Cardiac muscle cell (in vitro differentiated cells and primary cell): Measurements from ENCODE around the gene DNAJC6. TPM values are rescaled to one million over a fixed set of nuclear protein-coding genes. Genes with fewer than 3 reads are reported as not detected.

Experiments
- DNase-seq, 2 donors: peaks; one replicate each; pipeline versions ENCODE4 v3.0.0 to v3.0.0-alpha.2; 2010 to 2017; ENCODE audit warnings: low read depth in 1 of 2, low spot score in 1 of 2
- H3K27ac ChIP-seq: fragments of 200-600 bp; sonication (generic); 2 replicates; pipeline ENCODE4 v1.5.1; 2016
- H3K27me3 ChIP-seq: fragments of 200-600 bp; sonication (generic); 2 replicates; pipeline ENCODE4 v1.6.0; 2016; ENCODE audit warnings: control low read depth
- H3K36me3 ChIP-seq: fragments of 200-600 bp; sonication (generic); 2 replicates; pipeline ENCODE4 v1.5.1; 2016; ENCODE audit warnings: control low read depth
- H3K4me1 ChIP-seq: fragments of 200-600 bp; sonication (generic); 2 replicates; pipeline ENCODE4 v1.8.1; 2017; ENCODE audit warnings: low read depth, mild to moderate bottlenecking, mixed run types
- H3K4me3 ChIP-seq: fragments of 200-600 bp; sonication (generic); 2 replicates; pipeline ENCODE4 v1.5.1; 2016; ENCODE audit warnings: mild to moderate bottlenecking
- H3K9me3 ChIP-seq: fragments of 200-600 bp; sonication (generic); 2 replicates; pipeline ENCODE4 v1.5.1; 2017; ENCODE audit warnings: low read depth, mild to moderate bottlenecking, control low read depth
- CTCF ChIP-seq: IDR thresholded peaks from 2 replicates; pipeline ENCODE4 v1.5.1; 2012; ENCODE audit warnings: low read depth, mild to moderate bottlenecking, low read length
- polyA plus RNA-seq: library from polyadenylated mRNA; unstranded; fragments of >200 nt; fragmentation: Nextera tagmentation; extraction: Ambion mirVana; gene quantifications from 2 replicates; pipeline ENCODE4 v1.2.1, GENCODE V29; 2016
- total RNA-seq: library from RNA; depleted of rRNA; stranded (reverse); fragments of >200 nt; gene quantifications from 2 replicates; pipeline ENCODE4 v1.2.3, GENCODE V29; 2016

The DNAJC6 gene
- total and polyA plus RNA-seq, 2 experiments from 2014 or later, result 26.0 to 54.5 TPM

DNA sequence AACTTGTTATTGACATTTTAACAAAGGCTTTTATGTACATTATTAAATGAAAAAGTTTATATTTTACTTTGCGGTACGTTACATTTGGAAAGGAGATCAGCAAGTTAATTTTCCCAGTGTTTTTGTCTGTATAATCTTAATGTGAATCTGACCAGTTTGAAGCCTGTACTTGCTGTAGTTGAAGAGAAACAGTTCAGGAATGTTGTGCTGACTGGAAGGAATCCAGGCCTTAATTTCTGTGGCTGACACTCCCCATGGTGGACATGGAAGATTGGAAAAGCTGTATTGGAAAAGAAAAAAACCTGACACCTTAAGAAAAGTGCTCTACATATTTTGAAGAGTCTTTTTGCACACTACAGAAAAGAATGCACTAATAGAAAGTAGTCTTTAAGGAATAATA, 126.6 kb downstream of the DNAJC6 start:
- no peak for TF ChIP-seq CTCF
- H3K9me3 ChIP-seq, result no peaks in the 10 kb centered on the region
- H3K27ac ChIP-seq, result peak overlapping the region; percentile 84
- H3K27me3 ChIP-seq, result no peaks in the 10 kb centered on the region
- no peaks in the 10 kb centered on the region for H3K36me3 ChIP-seq
- peak; percentile 61 to 78 for DNase-seq
- H3K4me1 ChIP-seq, result peaks cover 15% of the 10 kb centered on the region
- H3K4me3 ChIP-seq, result no peak overlapping the region

- Histone ChIP-seq H3K4me1 (peaks cover 15% of the 10 kb centered on the region), H3K4me3 (no peak overlapping the region), H3K27me3 (no peaks in the 10 kb centered on the region), H3K36me3 (no peaks in the 10 kb centered on the region), H3K9me3 (no peaks in the 10 kb centered on the region), H3K27ac (no peak overlapping the region)
- no peak for DNase-seq
- no peak for TF ChIP-seq CTCF
Measured at GRCh38 chr1:65437616-65438015, 128.3 kb downstream of the DNAJC6 start.

GRCh38 chr1:65440322-65440900, 131.1 kb downstream of the DNAJC6 start:
- H3K36me3 ChIP-seq, result no peaks in the 10 kb centered on the region
- peaks cover 15% of the 10 kb centered on the region for H3K4me1 ChIP-seq
- H3K9me3 ChIP-seq, result no peaks in the 10 kb centered on the region
- H3K27ac ChIP-seq, result no peak overlapping the region
- no peak for DNase-seq
- no peak for TF ChIP-seq CTCF
- no peaks in the 10 kb centered on the region for H3K27me3 ChIP-seq
- H3K4me3 ChIP-seq, result no peak overlapping the region

GRCh38 chr1:65440915-65441314, 131.6 kb downstream of the DNAJC6 start:
- no peak for TF ChIP-seq CTCF
- no peak overlapping the region for H3K27ac ChIP-seq
- H3K4me1 ChIP-seq, result peaks cover 11% of the 10 kb centered on the region
- DNase-seq, result peak in 1 of 2 donors; percentile 49
- no peak overlapping the region for H3K4me3 ChIP-seq
- no peaks in the 10 kb centered on the region for H3K9me3 ChIP-seq
- no peaks in the 10 kb centered on the region for H3K27me3 ChIP-seq
- H3K36me3 ChIP-seq, result no peaks in the 10 kb centered on the region

- Histone ChIP-seq H3K4me3 (no peak overlapping the region), H3K27me3 (no peaks in the 10 kb centered on the region), H3K36me3 (no peaks in the 10 kb centered on the region), H3K27ac (no peak overlapping the region), H3K4me1 (peaks cover 5% of the 10 kb centered on the region), H3K9me3 (no peaks in the 10 kb centered on the region)
- TF ChIP-seq CTCF, result no peak
- peak in 1 of 2 donors; percentile 75 for DNase-seq
Measured at GRCh38 chr1:65441464-65441863, 132.1 kb downstream of the DNAJC6 start.

DNA sequence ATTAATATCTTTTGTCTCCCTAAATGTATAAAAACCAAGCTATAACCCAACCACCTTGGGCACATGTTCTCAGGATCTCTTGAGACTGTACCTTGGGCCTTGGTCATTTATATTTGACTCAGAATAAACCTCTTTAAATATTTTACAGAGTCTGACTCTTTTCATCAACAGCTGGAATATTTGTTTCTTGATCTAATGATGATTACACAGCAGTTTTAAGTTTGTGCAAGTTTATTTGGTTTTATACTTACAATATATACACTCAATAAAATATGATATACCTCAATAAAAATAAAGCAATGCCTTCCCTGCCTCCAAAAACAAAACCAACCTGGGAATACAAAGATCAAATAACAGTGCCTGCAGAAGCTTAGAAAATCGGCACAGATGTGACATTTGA, 133.1 kb downstream of the DNAJC6 start:
- Histone ChIP-seq H3K9me3 (no peaks in the 10 kb centered on the region), H3K4me3 (no peak overlapping the region), H3K36me3 (no peaks in the 10 kb centered on the region), H3K27ac (no peak overlapping the region), H3K27me3 (no peaks in the 10 kb centered on the region), H3K4me1 (no peaks in the 10 kb centered on the region)
- no peak for TF ChIP-seq CTCF
- no peak for DNase-seq
